Omental fat pad (tissue), 4 donors: ENCODE results near the gene ARAP1. TPM values are rescaled to one million over a fixed set of nuclear protein-coding genes. Genes with fewer than 3 reads are reported as not detected.

Experiments
- ATAC-seq: fragments of 150-250 bp; one replicate; pipeline ENCODE4 v1.9.1; 2016; ENCODE audit warnings: mild to moderate bottlenecking, moderate library complexity; ENCODE audit not compliant: low FRiP score
- DNase-seq: peaks from one replicate; pipeline ENCODE4 v3.0.0-alpha.2; 2019; ENCODE audit warnings: low spot score
- small RNA-seq: library from RNA; depleted of rRNA; stranded (forward); fragments of <200 nt; gene quantifications from one replicate; pipeline ENCODE3, GENCODE V24; 2016
- total RNA-seq, 4 donors: library from RNA; depleted of rRNA; stranded (reverse); fragments of >200 nt; gene quantifications; one replicate each; pipeline ENCODE4 v1.1.0, GENCODE V29; 2016
- TF ChIP-seq, protein P1 (sequence below), 3 donors: fragments of 450-650 bp; IDR thresholded peaks; one replicate each; pipeline ENCODE4 v1.5.1; 2016 to 2017; ENCODE audit warnings: antibody characterized with exemption in 3 of 3, mild to moderate bottlenecking in 3 of 3, moderate library complexity in 2 of 3

ARAP1 gene
- total RNA-seq, 4 donors from 2014 or later, result 112 to 204 (median 123) TPM

DNA sequence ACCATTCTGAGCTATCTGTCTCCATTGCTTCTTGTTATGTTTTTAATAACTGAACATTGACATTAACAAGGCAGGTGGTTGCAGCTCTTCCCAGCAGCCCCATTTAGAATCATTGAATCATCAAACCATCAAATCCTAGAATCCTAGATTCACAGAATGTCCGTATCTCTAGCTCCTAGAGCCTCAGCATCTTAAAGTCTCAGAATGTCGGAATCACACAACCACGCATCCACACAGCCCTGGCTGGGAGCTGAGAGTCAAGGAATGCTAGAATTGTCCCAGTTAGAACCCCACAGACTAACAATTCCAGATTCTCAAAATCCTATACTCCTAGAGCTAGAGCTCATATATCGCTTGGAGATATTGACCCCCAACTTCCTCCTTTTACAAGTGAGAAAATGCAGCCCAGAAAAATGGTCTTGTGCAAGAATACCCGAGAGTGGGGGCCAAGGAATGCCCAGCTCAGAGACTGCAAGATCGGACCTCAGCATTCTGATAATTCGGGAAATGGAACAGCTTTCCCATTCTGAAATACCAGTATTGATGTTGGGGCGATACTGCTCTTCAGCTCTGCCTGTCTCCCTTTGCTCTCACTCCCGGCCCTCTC is 116.8 kb downstream of the ARAP1 start:
- DNase-seq (no peak), ATAC-seq (no peak)
- TF ChIP-seq, protein P1, sequence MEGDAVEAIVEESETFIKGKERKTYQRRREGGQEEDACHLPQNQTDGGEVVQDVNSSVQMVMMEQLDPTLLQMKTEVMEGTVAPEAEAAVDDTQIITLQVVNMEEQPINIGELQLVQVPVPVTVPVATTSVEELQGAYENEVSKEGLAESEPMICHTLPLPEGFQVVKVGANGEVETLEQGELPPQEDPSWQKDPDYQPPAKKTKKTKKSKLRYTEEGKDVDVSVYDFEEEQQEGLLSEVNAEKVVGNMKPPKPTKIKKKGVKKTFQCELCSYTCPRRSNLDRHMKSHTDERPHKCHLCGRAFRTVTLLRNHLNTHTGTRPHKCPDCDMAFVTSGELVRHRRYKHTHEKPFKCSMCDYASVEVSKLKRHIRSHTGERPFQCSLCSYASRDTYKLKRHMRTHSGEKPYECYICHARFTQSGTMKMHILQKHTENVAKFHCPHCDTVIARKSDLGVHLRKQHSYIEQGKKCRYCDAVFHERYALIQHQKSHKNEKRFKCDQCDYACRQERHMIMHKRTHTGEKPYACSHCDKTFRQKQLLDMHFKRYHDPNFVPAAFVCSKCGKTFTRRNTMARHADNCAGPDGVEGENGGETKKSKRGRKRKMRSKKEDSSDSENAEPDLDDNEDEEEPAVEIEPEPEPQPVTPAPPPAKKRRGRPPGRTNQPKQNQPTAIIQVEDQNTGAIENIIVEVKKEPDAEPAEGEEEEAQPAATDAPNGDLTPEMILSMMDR (IDR thresholded peaks at IDR 0.05), result no peak

Small RNA genes lying within 50 kb of the gene (small RNA-seq; reads per million reads assigned to genes)
- not detected for gene MIR4692
- gene RF00019, result not detected

Other genes with a start within 250 kb of the ARAP1 start
- gene PDE2A, start 78.0 kb downstream of the ARAP1 start, total RNA-seq, result 100 to 1,000 TPM in 1 of 4 donors, 10 to 100 TPM in 3; 54.0 to 339 (median 84.6) TPM
- gene STARD10, start 41.6 kb upstream of the ARAP1 start, total RNA-seq, result 10 to 100 TPM; 10.9 to 20.6 (median 15.4) TPM
- 10 to 100 TPM; 15.5 to 81.0 (median 26.7) TPM for gene ATG16L2, start 62.0 kb upstream of the ARAP1 start, total RNA-seq